H1 (cell line): Measurements from ENCODE around the gene FOXN1. TPM values are rescaled to one million over a fixed set of nuclear protein-coding genes. Genes with fewer than 3 reads are reported as not detected.

Experiments used
- HDAC2 ChIP-seq, 2 experiments: fragments of 300-600 bp in 1 of 2; sonication (generic) in 1 of 2; IDR thresholded peaks; 2 replicates each; pipeline ENCODE4 v1.6.1; 2011 to 2012; ENCODE audit warnings: low read depth in 2 of 2, low read length in 2 of 2, mild to moderate bottlenecking in 2 of 2, moderate library complexity in 2 of 2, borderline replicate concordance in 1 of 2, inconsistent platforms in 1 of 2
- MAFK ChIP-seq: IDR thresholded peaks from 2 replicates; pipeline ENCODE4 v1.6.1; 2012; ENCODE audit warnings: low read depth, mild to moderate bottlenecking, improper control_type of control experiment, low read length
- MAX ChIP-seq: IDR thresholded peaks from 2 replicates; pipeline ENCODE4 v1.6.1; 2012; ENCODE audit warnings: inconsistent platforms
- SP4 ChIP-seq: IDR thresholded peaks from 2 replicates; pipeline ENCODE4 v1.6.1; 2012; ENCODE audit warnings: low read length, inconsistent platforms
- TEAD4 ChIP-seq: IDR thresholded peaks from 2 replicates; pipeline ENCODE4 v1.6.1; 2012; ENCODE audit warnings: low read depth, low read length, inconsistent platforms, mixed read lengths
- polyA plus RNA-seq, 7 experiments: library from polyadenylated mRNA; depleted of rRNA in 3 of 7; stranded (reverse) in 5 of 7; unstranded in 2 of 7; fragments of >200 nt in 5 of 7; fragments of 200-250 nt in 2 of 7; gene quantifications; 1 replicate in 5 of 7; 2 replicates in 1 of 7; 4 replicates in 1 of 7; pipeline versions ENCODE4 v1.2.1 to v1.2.3, GENCODE V29; 2011 to 2013; ENCODE audit warnings: missing spikeins in 2 of 7, mixed read lengths in 2 of 7
- total RNA-seq: library from RNA; stranded (reverse); fragmentation: NEBNext Ultra II Directional; extraction: Animal tissue kit (Norgen Biotek cat#: 25700); gene quantifications from 2 replicates; pipeline ENCODE4 v1.2.1, GENCODE V29; 2021
- TF ChIP-seq, protein P1 (sequence below): fragments of 300-600 bp; sonication (generic); IDR thresholded peaks from 2 replicates; pipeline ENCODE4 v1.7.1; 2012; ENCODE audit warnings: low read length, moderate library complexity, mild to moderate bottlenecking, inconsistent platforms; ENCODE audit not compliant: insufficient replicate concordance
- TF ChIP-seq, protein P2 (sequence below): IDR thresholded peaks from 2 replicates; pipeline ENCODE4 v1.6.1; 2012; ENCODE audit warnings: low read length, inconsistent platforms

FOXN1 gene
- total and polyA plus RNA-seq, 2 of the 8 experiments (the other 6 are each of a cell fraction or from before 2014, with no cell fraction given), result not detected

DNA sequence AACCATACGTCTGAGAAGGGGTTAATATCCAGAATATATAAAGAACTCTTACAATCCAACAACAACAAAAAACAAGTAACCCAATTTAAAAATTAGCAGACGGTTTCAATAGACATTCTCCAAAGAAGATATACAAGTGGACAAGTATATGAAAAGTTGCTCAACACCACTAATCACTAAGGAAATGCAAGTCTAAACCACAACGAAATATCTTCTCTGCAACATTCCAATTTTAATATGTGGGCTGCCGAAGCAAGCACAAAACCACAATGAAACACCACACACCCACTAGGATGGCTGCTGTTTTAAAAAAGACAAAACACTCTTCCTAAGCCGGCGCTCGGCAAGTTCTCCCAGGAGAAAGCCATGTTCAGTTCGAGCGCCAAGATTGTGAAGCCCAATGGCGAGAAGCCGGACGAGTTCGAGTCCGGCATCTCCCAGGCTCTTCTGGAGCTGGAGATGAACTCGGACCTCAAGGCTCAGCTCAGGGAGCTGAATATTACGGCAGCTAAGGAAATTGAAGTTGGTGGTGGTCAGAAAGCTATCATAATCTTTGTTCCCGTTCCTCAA, 38.6 kb upstream of the FOXN1 start (continued):
- TF ChIP-seq HDAC2 (IDR thresholded peaks at IDR 0.05; ENCODE audit: borderline replicate concordance in 1 of 2, low read depth in 2 of 2, low read length in 2 of 2) (no peak), TEAD4 (no peak), SP4 (no peak), MAX (no peak), MAFK (no peak)
- TF ChIP-seq, protein P1, sequence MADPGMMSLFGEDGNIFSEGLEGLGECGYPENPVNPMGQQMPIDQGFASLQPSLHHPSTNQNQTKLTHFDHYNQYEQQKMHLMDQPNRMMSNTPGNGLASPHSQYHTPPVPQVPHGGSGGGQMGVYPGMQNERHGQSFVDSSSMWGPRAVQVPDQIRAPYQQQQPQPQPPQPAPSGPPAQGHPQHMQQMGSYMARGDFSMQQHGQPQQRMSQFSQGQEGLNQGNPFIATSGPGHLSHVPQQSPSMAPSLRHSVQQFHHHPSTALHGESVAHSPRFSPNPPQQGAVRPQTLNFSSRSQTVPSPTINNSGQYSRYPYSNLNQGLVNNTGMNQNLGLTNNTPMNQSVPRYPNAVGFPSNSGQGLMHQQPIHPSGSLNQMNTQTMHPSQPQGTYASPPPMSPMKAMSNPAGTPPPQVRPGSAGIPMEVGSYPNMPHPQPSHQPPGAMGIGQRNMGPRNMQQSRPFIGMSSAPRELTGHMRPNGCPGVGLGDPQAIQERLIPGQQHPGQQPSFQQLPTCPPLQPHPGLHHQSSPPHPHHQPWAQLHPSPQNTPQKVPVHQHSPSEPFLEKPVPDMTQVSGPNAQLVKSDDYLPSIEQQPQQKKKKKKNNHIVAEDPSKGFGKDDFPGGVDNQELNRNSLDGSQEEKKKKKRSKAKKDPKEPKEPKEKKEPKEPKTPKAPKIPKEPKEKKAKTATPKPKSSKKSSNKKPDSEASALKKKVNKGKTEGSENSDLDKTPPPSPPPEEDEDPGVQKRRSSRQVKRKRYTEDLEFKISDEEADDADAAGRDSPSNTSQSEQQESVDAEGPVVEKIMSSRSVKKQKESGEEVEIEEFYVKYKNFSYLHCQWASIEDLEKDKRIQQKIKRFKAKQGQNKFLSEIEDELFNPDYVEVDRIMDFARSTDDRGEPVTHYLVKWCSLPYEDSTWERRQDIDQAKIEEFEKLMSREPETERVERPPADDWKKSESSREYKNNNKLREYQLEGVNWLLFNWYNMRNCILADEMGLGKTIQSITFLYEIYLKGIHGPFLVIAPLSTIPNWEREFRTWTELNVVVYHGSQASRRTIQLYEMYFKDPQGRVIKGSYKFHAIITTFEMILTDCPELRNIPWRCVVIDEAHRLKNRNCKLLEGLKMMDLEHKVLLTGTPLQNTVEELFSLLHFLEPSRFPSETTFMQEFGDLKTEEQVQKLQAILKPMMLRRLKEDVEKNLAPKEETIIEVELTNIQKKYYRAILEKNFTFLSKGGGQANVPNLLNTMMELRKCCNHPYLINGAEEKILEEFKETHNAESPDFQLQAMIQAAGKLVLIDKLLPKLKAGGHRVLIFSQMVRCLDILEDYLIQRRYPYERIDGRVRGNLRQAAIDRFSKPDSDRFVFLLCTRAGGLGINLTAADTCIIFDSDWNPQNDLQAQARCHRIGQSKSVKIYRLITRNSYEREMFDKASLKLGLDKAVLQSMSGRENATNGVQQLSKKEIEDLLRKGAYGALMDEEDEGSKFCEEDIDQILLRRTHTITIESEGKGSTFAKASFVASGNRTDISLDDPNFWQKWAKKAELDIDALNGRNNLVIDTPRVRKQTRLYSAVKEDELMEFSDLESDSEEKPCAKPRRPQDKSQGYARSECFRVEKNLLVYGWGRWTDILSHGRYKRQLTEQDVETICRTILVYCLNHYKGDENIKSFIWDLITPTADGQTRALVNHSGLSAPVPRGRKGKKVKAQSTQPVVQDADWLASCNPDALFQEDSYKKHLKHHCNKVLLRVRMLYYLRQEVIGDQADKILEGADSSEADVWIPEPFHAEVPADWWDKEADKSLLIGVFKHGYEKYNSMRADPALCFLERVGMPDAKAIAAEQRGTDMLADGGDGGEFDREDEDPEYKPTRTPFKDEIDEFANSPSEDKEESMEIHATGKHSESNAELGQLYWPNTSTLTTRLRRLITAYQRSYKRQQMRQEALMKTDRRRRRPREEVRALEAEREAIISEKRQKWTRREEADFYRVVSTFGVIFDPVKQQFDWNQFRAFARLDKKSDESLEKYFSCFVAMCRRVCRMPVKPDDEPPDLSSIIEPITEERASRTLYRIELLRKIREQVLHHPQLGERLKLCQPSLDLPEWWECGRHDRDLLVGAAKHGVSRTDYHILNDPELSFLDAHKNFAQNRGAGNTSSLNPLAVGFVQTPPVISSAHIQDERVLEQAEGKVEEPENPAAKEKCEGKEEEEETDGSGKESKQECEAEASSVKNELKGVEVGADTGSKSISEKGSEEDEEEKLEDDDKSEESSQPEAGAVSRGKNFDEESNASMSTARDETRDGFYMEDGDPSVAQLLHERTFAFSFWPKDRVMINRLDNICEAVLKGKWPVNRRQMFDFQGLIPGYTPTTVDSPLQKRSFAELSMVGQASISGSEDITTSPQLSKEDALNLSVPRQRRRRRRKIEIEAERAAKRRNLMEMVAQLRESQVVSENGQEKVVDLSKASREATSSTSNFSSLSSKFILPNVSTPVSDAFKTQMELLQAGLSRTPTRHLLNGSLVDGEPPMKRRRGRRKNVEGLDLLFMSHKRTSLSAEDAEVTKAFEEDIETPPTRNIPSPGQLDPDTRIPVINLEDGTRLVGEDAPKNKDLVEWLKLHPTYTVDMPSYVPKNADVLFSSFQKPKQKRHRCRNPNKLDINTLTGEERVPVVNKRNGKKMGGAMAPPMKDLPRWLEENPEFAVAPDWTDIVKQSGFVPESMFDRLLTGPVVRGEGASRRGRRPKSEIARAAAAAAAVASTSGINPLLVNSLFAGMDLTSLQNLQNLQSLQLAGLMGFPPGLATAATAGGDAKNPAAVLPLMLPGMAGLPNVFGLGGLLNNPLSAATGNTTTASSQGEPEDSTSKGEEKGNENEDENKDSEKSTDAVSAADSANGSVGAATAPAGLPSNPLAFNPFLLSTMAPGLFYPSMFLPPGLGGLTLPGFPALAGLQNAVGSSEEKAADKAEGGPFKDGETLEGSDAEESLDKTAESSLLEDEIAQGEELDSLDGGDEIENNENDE, result no peak
- TF ChIP-seq, protein P2, sequence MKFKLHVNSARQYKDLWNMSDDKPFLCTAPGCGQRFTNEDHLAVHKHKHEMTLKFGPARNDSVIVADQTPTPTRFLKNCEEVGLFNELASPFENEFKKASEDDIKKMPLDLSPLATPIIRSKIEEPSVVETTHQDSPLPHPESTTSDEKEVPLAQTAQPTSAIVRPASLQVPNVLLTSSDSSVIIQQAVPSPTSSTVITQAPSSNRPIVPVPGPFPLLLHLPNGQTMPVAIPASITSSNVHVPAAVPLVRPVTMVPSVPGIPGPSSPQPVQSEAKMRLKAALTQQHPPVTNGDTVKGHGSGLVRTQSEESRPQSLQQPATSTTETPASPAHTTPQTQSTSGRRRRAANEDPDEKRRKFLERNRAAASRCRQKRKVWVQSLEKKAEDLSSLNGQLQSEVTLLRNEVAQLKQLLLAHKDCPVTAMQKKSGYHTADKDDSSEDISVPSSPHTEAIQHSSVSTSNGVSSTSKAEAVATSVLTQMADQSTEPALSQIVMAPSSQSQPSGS, result no peak
